GM19035 (cell line): ENCODE measurements around the gene SELENOI.
"Not testable (repeated sequence)": the region's sequence is repeated elsewhere in the genome, so short reads cannot be mapped to it uniquely, and the experiment has no call there.

Experiments used
- ATAC-seq: cut with Tn5 transposase; IDR thresholded peaks from one replicate; pipeline ENCODE4 v1.9.1; 2021; ENCODE audit not compliant: unreplicated experiment

The SELENOI gene, protein sequence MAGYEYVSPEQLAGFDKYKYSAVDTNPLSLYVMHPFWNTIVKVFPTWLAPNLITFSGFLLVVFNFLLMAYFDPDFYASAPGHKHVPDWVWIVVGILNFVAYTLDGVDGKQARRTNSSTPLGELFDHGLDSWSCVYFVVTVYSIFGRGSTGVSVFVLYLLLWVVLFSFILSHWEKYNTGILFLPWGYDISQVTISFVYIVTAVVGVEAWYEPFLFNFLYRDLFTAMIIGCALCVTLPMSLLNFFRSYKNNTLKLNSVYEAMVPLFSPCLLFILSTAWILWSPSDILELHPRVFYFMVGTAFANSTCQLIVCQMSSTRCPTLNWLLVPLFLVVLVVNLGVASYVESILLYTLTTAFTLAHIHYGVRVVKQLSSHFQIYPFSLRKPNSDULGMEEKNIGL

DNA sequence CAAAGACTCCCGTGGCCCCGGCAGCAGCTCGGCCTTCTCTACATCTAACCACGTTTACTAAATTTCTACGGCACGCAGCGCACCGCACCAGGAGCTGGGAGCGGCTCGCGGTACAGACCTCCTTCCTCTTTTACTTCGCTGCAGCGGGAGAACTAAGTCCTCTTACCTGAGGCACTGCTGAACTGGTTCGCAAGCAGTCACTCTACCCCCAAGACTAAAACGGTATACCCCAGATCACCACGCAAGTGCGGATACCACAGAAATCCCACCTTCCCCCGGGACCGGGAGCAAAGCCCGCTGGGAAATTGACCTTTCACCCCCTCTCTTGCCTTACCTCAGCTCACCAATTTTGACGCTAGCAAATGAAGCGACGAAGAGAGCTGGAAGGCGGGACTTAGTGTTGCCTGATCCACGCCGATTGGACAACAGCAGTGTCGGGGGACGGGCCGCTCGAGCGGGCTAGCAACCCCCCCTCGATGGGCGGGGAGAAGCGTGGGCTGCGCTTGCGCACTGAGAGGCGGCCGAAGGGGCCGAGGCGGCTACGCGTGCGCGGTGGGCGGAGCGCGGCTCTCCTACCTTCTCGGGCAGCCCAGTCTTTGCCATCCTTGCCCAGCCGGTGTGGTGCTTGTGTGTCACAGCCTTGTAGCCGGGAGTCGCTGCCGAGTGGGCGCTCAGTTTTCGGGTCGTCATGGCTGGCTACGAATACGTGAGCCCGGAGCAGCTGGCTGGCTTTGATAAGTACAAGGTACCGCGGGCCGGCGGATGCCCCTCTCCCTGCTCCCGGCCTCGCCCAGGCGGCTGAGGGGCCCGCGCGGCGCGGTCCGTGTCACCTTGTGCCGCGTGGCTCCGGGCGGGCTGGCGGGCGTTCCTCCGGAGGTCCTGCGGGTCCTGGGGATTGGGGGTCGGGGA, at the start of gene SELENOI:
TSS of gene SELENOI (plus strand) at position 599 of the 909 bp plus-strand sequence. CDS start at position 689, 90 bp downstream.
- peak; percentile 97 for ATAC-seq

DNA sequence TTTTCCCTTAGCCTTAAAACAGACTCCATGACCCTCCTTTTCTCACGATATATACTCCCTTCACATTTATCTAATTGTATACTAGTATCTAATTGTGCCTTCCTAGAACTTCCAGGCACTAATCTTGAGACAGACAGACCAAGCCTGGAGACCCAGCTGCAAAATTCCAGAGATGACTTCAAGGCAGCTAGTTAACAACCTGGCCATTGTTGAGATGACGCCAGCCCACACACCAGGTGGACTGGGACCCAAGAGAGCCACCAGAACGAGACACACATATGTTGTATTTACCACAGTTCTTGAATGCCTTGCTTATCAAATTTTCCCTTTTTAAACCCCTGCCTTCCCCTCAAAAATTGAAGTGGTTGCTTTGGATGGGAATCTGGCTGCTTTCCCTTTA, 48.9 kb upstream of the SELENOI start:
- no peak for ATAC-seq

DNA sequence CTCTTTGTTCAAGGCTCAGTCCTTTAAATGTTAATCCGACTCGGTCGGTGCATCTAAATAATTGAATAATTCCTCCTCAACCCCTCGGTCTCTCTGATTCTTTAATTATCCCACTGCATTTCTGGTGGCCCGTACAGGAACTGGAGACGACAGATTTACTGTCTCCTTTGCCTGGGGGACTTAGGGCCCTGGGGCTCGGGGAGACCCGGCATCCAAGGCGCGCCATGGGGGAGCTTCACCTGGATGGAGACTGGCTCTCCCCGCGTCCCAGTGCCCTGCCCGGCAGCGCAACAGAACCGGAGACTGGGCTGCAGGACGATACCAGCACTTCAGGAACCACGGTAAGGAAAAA, 47.7 kb upstream of the SELENOI start:
- no peak for ATAC-seq

DNA sequence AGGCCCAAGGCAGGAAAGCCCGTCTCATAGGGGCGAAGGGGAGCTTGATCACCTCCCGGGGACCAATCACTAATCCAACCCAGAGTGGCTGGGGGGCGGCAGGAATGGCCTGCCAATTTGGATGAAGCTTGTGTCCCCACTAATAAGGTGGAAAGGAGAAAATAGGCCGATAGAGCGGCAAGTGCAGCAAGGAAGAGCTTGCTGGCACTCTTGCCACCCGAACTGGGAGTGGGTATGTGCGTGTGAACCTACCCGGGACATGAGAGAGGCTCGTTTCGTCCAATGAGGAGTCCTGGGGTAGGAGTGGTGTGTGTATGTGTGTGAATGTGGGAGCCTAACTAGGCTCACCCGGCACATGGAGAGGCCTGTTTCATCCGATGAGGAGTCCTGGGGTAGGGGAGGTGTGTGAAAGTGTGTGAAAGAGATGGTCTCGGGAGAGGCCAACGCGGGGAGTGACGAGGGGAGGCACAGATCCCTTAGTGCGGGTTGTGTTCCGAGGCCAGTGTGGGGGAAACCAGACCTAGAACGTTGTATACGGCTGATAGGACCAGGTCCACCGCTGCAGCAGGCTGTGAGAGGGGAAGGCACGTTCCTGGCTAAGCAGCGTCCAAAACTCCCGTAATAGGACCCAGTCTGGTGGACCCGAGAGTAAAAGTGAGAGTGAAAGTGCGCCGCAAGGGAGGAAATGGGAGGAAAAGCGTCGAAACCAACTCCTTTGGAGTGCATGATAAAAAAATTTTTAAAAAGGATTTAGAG, 47.1 kb upstream of the SELENOI start:
- no peak for ATAC-seq

DNA sequence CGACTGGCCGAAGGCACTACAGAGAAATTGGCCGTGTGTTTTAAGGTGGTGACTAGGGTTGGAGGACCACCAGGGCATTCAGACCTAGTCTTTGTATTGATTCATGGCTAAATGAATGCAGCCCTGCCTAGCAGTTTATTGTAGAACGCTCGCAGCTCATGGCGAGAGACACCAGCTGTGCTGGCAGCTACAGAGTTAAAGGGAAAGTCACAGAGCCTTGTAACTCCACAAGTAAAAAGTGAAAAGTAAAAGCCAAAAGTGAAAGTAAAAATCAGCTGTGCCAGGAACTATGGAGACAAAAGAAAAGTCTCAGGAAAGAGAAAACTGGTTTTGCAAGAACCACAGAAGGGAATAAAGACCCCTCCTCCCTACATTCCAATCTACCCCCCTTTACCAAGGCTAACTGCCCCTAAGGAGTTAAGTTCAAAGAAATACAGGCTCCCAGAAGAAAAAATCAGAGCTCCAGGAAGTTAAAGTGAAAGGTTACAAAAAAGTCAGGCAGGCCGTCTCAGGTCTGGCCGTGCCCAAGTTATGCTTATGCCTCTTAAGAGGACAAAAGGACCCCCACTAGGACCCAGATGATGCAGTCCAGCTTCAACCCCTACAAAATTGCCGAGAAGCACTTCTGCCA, 46.4 kb upstream of the SELENOI start:
- no peak for ATAC-seq

DNA sequence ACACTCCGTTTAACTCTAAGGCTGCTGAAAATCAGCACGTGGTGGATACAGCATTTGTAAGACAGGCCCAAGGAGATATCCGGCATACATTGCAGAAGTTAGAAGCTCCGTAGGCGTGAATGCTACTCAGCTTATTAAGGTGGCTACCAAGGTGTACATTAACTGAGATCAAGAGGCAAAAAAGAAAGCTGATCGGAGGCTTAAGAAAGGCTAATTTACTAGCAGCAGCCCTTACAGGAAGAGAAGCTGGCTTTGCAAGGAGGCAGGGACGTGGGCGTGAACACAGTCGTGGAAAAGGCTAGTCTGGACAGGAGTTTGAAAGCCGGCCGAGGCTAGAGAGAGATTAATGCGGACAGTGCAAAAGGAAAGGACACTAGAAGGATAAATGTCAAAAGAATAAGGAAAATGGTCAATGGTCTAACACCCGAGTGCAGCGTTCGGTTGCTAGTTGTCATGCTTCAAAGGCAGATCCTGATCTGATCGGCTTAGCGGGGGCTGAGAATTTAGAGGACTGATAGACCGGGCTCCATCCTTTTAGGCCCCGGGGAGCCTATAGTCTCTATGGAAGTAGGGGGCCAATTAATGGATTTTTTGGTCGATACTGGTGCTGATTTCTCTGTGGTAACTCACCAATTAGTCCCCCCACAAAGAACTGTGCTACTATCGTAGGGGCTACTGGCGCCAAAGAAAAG, 45.6 kb upstream of the SELENOI start:
- ATAC-seq: no peak

DNA sequence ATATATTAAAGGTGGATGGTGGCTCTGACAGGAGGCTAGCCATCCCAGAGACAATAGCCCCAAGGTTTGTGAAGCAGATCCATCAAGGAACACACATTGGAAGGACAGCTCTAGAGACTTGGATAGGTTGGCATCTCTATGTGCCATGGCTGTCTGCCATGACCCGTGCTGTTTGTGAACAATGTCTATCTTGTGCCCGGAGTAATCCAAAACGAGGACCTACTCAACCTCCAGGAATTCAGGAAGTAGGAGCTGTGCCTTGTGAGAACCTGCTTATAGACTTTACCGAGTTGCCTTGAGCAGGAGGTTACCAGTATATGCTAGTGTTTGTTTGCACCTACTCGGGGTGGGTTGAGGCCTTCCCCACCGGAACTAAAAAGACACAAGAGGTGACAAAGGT, 43.1 kb upstream of the SELENOI start:
- no peak for ATAC-seq

DNA sequence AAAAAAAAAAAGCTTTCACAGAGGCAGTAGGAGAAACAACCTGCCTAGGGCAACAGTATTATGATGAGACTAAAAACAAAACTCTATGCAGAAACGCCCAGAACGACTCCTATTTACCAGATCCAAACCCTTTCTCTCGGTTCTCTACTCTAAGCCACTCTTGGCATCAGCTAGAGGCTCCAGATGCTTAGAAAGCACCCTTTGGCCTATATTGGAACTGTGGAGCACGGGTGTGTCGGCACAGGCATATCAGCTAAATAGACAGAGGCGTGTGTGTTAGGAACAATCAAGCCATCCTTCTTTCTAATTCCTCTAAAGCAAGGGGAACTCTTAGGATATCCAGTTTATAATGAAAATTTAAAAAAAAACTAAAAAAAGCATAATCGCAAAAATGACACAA, 40.8 kb upstream of the SELENOI start:
- ATAC-seq: not testable (repeated sequence)

DNA sequence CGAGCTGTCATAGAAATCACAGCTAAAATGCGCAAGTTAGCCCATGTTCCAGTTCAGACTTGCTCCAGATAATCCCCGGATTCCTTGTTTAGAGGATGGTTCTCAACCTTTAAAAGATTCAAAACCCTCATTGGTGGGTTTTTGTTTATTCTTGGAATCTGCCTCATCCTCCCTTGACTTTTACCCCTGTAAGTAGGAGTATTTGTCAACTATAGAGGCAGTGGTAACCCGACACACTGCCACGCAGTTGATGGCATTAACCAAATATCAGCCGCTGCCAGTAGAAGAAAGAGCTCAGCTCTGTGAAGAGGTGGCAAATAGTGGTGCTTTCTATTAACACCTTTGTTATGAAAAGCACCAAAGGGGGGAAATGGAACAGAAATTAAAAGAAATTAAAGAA, 40.4 kb upstream of the SELENOI start:
- no peak for ATAC-seq

DNA sequence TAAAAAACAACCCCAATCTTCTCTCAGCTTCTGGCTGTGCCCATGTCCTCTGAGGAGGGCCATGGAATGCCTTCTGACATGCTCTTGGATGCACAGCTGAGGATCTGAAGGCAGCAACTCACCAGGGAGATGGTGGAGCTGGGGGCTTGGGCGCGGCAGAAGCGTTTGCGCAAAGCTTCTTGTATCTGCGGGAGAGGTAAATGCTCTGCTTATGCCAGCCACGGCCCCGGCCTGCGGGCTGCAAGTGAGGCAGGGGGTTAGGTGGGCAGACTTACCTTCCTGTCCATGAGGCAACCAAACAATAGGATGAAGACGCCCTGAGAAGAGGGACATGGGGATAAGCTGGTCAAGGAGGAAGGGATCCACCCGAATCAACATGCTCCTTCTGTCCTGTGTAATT, 36.0 kb upstream of the SELENOI start:
- no peak for ATAC-seq

DNA sequence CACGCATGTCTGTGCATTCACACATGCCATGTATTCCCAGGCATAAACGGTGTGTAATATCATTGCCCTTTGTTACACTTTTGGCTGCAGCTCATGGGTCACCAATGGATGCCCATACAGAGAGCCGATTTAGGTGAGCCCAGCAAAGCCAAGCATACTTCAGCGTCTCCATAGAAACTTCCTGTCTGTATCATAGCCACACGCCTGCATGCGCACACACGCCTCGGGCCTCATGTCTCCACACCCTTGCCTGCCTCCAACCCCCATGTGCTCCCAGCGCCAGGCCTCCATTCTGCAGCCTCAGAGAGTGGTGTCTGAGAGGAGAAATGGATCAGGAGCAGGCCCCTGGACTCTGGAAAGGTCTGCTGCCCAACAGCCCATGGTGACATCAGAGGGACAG, 33.5 kb upstream of the SELENOI start:
- ATAC-seq: no peak

DNA sequence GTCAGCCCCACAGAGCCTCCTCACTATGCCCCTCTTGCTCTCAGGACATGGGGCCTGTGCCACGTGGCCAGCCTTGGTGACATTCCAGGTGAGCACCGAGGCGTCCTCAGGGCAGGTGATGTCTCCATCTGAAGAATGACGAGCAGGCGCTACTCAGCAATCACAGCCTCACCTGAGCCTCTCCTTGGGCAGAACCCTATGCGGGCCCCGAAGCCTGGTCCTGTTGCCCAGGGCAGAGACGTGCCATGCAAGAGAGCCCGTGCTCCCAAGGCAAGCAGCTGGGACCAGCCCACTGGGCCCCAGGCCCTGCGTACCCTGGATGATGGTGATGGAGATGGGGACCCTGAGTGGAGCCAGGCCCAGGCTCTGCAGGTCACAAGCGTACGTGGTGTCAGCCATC, 32.5 kb upstream of the SELENOI start:
- no peak for ATAC-seq

DNA sequence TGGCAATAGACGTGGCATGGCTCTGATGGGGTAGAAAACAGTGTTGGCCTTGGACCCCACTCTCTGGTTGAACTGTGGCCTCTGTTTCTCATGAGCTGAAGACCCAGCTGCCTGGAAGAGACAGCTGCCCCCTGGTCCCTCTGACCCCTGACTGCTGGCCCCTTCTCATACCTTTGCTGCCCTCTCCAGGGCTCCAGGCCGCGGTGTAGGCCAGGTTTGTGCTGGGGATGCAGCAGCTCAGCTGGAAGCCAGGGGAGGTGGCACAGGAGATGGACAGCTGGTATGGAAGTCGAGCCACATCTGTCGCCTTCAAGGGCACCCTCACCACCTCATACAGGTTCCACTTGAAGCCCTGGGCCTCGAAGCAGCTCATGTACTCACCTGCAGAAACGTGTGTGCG, 31.7 kb upstream of the SELENOI start:
- ATAC-seq: no peak

DNA sequence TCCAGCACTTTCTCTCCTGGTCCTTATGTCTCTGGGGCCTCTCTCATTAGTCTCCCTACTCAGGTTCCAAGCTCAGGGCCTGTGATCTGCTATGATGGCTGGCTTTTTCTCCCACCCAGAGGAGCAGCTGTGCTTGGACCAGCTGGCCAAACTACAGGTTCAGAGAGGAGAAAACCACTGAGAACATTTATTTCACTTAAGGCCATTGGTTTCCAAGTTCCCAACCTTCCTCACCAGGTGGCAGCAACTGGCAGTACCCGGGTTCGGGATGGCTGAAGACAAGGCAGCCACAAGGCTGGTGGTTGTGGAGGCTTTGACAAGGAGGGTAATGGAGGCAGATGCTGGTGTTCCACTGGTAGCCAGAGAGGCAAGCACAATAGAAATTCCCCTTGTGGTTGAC, 29.9 kb upstream of the SELENOI start:
- no peak for ATAC-seq

DNA sequence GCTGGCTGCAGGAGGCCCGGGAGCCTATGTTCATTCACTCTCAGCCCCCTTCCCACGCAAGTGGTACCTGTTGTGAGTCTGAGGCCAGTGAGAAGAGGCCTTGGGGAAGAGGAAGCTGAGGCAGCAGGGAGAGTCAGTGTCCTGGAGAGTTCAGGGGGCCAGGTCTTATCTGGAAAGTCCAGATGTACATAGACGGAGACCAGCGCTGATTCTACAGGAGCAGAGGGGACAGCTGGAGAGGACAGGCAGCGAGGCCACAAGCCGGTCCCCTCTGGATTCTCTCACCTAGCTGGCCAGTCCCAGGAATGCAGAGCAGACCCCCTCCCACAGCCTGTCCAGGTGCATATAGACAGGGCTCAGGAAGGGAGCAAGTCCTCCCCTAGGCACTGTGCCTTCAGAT, 29.1 kb upstream of the SELENOI start:
- ATAC-seq: no peak

DNA sequence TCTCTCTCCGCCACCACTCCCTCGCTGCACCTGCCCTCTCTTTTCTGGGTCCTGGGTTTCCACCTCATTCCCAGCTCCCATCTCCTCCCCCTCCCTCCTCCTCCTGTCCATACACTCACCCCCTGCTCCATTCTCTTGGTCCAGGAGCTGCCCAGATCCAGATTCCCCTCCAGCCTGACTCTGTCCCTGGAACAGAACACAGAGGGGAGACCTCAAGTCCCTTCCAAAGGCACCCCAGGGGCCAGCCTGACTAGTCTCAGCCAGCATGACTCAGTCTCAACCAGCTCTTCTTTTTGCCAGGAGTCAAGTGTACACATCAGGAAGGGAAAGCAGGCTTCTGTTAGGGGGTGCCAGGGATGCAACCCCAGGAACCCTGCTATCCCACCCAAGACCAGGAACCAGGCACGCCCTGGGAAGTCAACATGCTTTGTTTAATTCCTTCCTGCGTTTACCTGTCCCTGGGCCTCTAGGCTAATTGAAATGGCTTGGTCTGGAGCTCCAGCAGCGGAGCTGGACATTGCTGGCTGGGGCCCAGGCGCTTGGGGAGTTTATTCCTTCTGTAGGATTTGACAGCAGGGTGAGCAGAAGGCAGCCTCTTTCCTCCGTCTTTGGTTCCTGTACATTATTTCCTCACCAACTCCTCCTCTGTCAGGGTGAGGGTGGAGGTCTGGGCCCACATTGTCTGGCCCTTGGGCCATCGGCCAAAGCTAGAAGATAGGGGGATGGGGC, 28.4 kb upstream of the SELENOI start:
- no peak for ATAC-seq

DNA sequence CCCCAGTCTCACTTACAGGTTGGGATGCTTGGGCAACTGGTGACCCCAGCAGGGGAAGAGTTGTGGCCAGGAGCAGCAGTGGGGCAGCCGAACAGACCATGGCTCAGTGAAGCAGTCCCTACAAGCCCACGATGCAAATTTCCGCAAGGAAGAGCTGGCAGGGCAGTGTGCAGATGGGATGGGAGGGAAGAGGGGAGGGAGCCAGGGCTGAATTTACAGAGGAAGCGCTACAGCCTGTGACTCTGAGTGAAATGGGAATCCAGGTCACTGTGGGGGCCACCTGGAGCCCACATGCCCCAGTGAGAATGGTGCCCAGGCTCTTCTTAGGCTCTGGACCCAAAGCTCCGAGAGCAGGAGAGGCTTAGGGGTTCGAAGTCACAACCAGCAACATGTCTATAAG, 27.0 kb upstream of the SELENOI start:
- no peak for ATAC-seq

DNA sequence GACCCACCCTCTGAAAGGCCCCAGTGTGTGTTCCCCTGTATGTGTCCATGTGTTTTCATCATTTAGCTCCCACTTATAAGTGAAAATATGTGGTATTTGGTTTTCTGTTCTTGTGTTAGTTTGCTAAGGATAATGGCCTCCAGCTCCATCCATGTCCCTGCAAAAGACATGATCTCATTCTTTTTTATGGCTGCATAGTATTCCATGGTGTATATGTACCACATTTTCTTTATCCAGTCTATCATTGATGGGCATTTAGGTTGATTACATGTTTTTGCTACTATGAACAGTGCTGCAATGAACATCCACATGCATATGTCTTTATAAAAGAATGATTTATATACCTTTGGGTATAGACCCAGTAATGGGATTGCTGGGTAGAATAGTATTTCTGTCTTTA, 21.5 kb upstream of the SELENOI start:
- ATAC-seq: not testable (repeated sequence)

DNA sequence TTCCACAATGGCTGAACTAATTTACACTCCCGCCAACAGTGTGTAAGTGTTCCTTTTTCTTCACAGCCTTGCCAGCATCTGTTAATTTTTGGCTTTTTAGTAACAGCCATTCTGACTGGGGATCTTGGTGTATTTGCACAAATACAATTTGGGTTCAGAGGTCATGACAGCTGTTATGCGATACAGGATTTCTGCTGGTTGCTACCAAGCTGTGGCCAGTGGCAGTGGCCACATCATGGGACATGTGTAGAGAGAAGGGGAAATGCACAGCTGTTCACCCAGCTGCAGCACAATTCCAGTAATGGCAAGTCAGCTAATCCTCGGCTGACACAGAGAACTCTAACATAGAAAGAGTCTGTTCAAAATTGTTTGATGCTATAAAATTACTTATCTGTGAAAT, 21.0 kb upstream of the SELENOI start:
- no peak for ATAC-seq

DNA sequence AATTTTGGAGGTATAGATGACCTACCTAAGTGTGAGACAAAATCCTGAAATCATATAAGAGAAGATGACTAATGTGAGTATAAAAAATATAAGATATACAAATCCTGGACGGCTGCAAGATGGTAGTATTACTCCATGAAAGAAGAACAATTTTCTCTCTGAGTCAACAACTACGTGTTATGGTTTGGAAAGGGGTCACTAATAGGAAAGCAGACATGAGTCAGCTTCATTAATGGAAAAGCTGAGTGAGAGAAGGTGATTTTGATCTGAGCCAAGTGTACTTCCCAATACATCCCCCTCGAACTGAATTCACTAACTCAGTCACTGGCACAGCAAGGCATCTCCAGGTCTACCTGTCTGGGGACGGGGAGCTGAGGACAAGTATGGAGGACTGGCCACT, 20.1 kb upstream of the SELENOI start:
- no peak for ATAC-seq
